ENCODE data around the gene DRC7.
A peak's percentile ranks its signal among the peaks of the same experiment; 100 is the strongest.
"Not testable (repeated sequence)": the region's sequence is repeated elsewhere in the genome, so short reads cannot be mapped to it uniquely, and the experiment has no call there.

DRC7 gene

DNA sequence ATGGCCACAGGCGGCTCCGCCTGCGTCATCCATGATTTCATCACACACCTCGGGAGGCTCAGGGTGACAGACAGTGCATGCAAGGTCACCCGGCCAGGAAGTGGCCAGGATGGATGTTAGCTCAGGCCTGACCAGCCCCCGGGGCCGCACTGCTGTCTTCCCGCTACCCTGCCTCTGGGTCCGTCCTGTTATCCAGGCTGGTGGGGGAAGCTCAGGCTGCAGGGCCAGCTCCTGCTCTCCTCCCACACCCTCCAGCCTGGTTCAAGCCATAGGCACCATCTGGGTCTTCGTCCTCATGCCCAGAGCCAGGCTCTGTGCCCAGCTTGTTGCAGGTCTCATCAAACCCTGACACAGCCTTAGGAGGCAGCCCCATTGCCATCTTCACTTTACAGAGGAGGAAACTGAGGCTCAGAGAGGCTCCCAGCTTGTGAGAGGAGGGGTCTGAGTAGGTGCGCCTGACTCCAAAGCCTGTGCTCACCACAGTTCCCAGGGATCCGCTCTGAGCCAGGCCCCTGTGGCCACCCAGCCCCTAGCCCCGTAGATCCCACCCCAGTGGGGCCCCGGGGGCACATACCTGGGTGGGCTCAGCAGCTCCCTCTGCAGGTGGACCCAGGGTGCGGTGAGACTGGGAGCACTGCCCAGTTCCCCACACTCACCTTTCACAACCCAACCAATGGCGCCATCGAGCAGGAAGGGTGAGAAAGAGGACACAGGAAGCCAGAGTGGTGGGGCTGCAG, 26.9 kb upstream of the DRC7 start:
- H3K36me3 ChIP-seq (ENCODE audit: control insufficient read depth, insufficient read depth, low read length) = no peaks in the 10 kb centered on the region
- peaks cover 2% of the 10 kb centered on the region; the same call in 1 of the 2 replicates for H3K27me3 ChIP-seq (replicated peaks; ENCODE audit: control insufficient read depth, insufficient read depth, low read length)
- H3K4me3 ChIP-seq (replicated peaks; ENCODE audit: low read depth, low read length) = no peak overlapping the region
- TF ChIP-seq, protein P1, sequence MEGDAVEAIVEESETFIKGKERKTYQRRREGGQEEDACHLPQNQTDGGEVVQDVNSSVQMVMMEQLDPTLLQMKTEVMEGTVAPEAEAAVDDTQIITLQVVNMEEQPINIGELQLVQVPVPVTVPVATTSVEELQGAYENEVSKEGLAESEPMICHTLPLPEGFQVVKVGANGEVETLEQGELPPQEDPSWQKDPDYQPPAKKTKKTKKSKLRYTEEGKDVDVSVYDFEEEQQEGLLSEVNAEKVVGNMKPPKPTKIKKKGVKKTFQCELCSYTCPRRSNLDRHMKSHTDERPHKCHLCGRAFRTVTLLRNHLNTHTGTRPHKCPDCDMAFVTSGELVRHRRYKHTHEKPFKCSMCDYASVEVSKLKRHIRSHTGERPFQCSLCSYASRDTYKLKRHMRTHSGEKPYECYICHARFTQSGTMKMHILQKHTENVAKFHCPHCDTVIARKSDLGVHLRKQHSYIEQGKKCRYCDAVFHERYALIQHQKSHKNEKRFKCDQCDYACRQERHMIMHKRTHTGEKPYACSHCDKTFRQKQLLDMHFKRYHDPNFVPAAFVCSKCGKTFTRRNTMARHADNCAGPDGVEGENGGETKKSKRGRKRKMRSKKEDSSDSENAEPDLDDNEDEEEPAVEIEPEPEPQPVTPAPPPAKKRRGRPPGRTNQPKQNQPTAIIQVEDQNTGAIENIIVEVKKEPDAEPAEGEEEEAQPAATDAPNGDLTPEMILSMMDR (IDR thresholded peaks at IDR 0.05; ENCODE audit: insufficient read depth, low read length, poor library complexity, severe bottlenecking) = peak; percentile 35
- DNase-seq (ENCODE audit: extremely low read depth, insufficient read length) = no peak

DNA sequence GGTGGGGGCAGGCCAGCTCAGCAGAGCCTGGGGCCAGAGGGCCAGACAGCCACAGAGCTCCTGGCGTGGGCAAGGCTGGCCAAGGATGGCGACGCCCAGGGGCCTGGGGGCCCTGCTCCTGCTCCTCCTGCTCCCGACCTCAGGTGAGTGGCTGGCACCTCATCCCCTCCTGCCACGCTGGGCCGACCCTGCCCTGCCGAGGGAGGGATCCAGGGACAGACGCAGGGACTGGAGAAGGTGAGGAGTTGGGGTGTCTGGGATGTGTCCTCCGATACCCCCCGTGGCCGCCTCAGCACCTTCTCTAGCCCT, 26.4 kb upstream of the DRC7 start, which contains the start of gene ADGRG3:
ADGRG3 (plus strand) TSS at position 44 of the 309 bp plus-strand sequence; CDS start at position 86, 42 bp downstream.
- DNase-seq (ENCODE audit: extremely low read depth, insufficient read length) = no peak

DNA sequence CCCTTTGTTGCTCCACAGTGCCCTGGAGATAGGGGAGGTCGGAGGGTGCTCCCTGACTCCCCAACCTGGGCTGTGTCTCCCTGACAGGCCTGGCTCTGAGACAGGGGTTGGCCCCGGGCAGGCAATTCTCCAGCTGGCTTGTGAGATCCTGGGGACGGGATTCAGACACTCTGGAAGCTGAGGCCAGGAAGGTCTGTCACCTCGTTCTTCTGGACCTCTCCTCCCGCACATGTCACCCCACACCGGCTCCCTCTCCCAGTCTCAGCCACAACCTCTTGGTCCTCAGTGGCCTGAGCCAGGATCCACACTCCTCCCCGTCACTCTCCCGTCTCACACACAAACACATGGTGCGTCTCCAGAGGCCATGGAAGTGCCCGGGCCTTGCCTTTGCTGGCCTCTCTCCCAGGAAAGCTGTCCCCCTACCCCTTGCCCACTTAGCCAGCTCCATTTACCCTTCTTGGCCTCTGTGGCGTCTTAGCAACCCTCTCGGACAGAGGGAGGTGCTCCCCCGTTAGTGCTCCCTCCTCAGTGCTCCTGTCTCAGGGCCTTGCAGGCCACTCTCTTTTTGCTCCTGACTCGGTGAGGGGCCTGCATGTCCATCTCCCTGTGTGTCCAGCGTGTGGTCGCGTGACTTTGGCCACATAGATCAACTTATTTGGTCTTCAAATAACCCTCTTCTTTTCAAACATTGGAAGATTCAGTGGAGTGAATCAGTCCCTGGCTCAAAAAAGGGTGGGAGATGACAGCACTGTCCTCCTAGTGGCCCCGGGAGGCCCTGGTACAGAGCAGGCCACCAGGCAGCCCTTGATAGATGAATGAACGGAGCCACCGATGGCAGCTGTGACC, 25.8 kb upstream of the DRC7 start:
- Histone ChIP-seq H3K4me3 (replicated peaks; ENCODE audit: low read depth, low read length) (no peak overlapping the region), H3K36me3 (ENCODE audit: control insufficient read depth, insufficient read depth, low read length) (no peaks in the 10 kb centered on the region), H3K27me3 (replicated peaks; ENCODE audit: control insufficient read depth, insufficient read depth, low read length) (peaks cover 6% of the 10 kb centered on the region; the same call in 1 of the 2 replicates)
- TF ChIP-seq, protein P1 (IDR thresholded peaks at IDR 0.05; ENCODE audit: insufficient read depth, low read length, poor library complexity, severe bottlenecking) = no peak
- DNase-seq (ENCODE audit: extremely low read depth, insufficient read length) = no peak

More for the DNA sequence above, 26.4 kb upstream of the DRC7 start, which contains the start of gene ADGRG3:
- H3K27me3 ChIP-seq (replicated peaks; ENCODE audit: control insufficient read depth, insufficient read depth, low read length) = peaks cover 4% of the 10 kb centered on the region; the same call in 1 of the 2 replicates
- TF ChIP-seq, protein P1 (IDR thresholded peaks at IDR 0.05; ENCODE audit: insufficient read depth, low read length, poor library complexity, severe bottlenecking) = no peak
- no peak within 1 kb of the TSS for H3K4me3 ChIP-seq (replicated peaks; ENCODE audit: low read depth, low read length)
- no peaks in the 10 kb centered on the region for H3K36me3 ChIP-seq (ENCODE audit: control insufficient read depth, insufficient read depth, low read length)

DNA sequence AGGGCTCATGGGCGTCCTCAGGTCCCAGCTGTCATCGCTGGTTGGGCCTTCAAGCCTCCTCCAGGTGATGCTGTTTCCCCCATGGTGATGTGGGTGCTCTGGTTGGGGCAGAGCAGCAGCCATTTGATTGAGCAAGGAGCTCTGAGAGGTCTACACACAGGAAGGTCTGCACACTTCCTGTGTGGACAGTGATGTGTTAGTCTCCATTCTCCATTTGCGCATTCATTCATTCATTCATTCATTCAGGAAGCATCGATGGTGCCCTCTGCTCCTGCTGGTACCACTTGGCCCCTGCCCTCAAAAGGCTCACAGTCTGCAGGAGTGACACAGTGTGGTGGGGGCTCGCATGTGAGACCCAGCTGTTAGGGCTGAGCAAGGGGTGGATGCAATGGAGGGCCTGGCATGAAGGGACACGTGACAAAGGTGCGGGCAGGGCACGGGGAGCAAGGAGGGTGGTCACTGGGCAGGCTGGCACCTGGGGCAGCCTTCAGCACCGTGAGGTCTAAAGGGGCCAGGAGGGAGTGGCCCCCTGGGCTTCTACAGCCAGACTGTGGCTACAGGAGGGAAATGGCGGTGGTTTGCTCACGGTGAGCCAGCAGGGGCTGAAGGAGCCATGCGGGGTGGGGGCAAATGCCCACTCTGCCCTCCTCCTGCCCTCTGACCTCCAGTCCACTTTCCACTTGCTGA, 25.0 kb upstream of the DRC7 start:
- Histone ChIP-seq H3K36me3 (ENCODE audit: control insufficient read depth, insufficient read depth, low read length) (no peaks in the 10 kb centered on the region), H3K27me3 (replicated peaks; ENCODE audit: control insufficient read depth, insufficient read depth, low read length) (peaks cover 6% of the 10 kb centered on the region; the same call in 1 of the 2 replicates), H3K4me3 (replicated peaks; ENCODE audit: low read depth, low read length) (no peak overlapping the region)
- no peak for DNase-seq (ENCODE audit: extremely low read depth, insufficient read length)
- TF ChIP-seq, protein P1 (IDR thresholded peaks at IDR 0.05; ENCODE audit: insufficient read depth, low read length, poor library complexity, severe bottlenecking) = no peak

DNA sequence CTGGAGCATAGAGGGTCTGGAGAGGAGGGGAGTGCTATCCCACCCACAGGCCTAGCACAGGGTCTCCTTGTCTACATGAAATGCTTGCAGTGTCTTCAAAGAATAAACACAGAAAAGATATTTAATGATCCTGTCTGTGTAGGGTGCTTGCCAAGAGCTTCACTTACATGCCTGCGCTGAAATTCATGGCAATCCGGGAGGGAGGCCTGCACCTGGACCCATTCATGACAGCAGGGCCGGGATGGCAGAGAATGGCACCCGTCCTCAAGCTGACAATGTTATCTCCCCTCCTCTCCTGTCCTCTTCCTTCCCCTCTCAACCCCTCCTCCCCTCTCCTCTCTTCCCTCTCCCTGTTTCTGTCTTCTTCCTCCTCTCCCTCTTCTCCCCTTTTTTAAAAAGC, 24.4 kb upstream of the DRC7 start:
- Histone ChIP-seq H3K4me3 (replicated peaks; ENCODE audit: low read depth, low read length) (no peak overlapping the region), H3K36me3 (ENCODE audit: control insufficient read depth, insufficient read depth, low read length) (no peaks in the 10 kb centered on the region), H3K27me3 (replicated peaks; ENCODE audit: control insufficient read depth, insufficient read depth, low read length) (peaks cover 6% of the 10 kb centered on the region; the same call in 1 of the 2 replicates)
- TF ChIP-seq, protein P1 (IDR thresholded peaks at IDR 0.05; ENCODE audit: insufficient read depth, low read length, poor library complexity, severe bottlenecking) = no peak
- DNase-seq (ENCODE audit: extremely low read depth, insufficient read length) = no peak

DNA sequence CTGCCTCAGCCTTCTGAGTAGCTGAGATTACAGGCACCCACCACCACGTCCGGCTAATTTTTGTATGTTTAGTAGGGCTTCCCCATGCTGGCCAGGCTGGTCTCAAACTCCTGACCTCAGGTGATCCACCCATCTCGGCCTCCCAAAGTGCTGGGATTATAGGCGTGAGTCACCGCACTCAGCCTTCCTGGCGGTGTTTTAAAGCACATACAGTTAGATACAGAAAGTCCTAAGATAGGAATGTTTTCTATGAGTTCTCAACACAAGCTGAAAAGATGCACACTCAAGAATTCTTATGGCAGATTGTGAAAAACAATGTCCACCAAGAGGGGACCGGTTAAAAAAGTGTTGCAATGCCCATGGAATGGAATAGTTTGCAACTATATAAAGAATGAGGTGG, 23.2 kb upstream of the DRC7 start:
- H3K27me3 ChIP-seq (replicated peaks; ENCODE audit: control insufficient read depth, insufficient read depth, low read length); H3K4me3 ChIP-seq (replicated peaks; ENCODE audit: low read depth, low read length); H3K36me3 ChIP-seq (ENCODE audit: control insufficient read depth, insufficient read depth, low read length); DNase-seq (ENCODE audit: extremely low read depth, insufficient read length): not testable (repeated sequence)
